DND-41 (cell line): ENCODE data around the gene MYH16.
A peak's percentile ranks its signal among the peaks of the same experiment; 100 is the strongest.
"Not testable (repeated sequence)": the region's sequence is repeated elsewhere in the genome, so short reads cannot be mapped to it uniquely, and the experiment has no call there.

Experiments
- ATAC-seq: fragments of 200-7000 bp; cut with Tn5 transposase; 3 replicates; pipeline ENCODE4 v1.9.1; 2021; ENCODE audit warnings: low read depth; ENCODE audit not compliant: insufficient read depth
- DNase-seq: peaks from one replicate; pipeline ENCODE4 v3.0.0-alpha.2; 2020
- H2AFZ ChIP-seq: 2 replicates; pipeline ENCODE4 v1.6.0; 2012; ENCODE audit warnings: low read depth, low read length
- H3K27ac ChIP-seq: 2 replicates; pipeline ENCODE4 v1.5.1; 2012; ENCODE audit warnings: low read length, inconsistent platforms
- H3K27me3 ChIP-seq: fragments of 200-600 bp; sonication (generic); 2 replicates; pipeline ENCODE4 v1.6.0; 2012; ENCODE audit warnings: low read length, mild to moderate bottlenecking, inconsistent platforms; ENCODE audit not compliant: insufficient read depth, poor library complexity
- H3K36me3 ChIP-seq: 2 replicates; pipeline ENCODE4 v1.5.1; 2012; ENCODE audit warnings: low read length, inconsistent platforms; ENCODE audit not compliant: insufficient read depth
- H3K4me1 ChIP-seq: 2 replicates; pipeline ENCODE4 v1.5.1; 2012; ENCODE audit warnings: mild to moderate bottlenecking, low read length; ENCODE audit not compliant: insufficient read depth
- H3K4me2 ChIP-seq: 2 replicates; pipeline ENCODE4 v1.6.0; 2012; ENCODE audit warnings: mild to moderate bottlenecking, moderate library complexity, low read length, inconsistent platforms; ENCODE audit not compliant: insufficient read depth
- H3K4me3 ChIP-seq, 2 experiments: fragments of 200-600 bp in 1 of 2; shearing (Covaris generic) in 1 of 2; 2 replicates each; pipeline ENCODE4 v1.5.1; 2012 to 2016; ENCODE audit warnings: inconsistent platforms in 2 of 2, low read length in 2 of 2, mild to moderate bottlenecking in 2 of 2, low read depth in 1 of 2, moderate library complexity in 1 of 2
- H3K79me2 ChIP-seq: 2 replicates; pipeline ENCODE4 v1.6.0; 2012; ENCODE audit warnings: low read length, inconsistent platforms; ENCODE audit not compliant: insufficient read depth
- H3K9ac ChIP-seq: 2 replicates; pipeline ENCODE4 v1.6.0; 2012; ENCODE audit warnings: low read depth, mild to moderate bottlenecking, inconsistent platforms, low read length, moderate library complexity
- H3K9me3 ChIP-seq: 2 replicates; pipeline ENCODE4 v1.5.1; 2012; ENCODE audit warnings: low read length, moderate library complexity, mild to moderate bottlenecking, inconsistent platforms; ENCODE audit not compliant: insufficient read depth, severe bottlenecking
- H4K20me1 ChIP-seq: 2 replicates; pipeline ENCODE4 v1.6.0; 2012; ENCODE audit warnings: low read length; ENCODE audit not compliant: insufficient read depth
- EZH2 ChIP-seq: IDR thresholded peaks from 3 replicates; pipeline ENCODE4 v1.6.1; 2012; ENCODE audit warnings: borderline replicate concordance, low read depth, mild to moderate bottlenecking, moderate library complexity, low read length, inconsistent platforms; ENCODE audit not compliant: severe bottlenecking
- TF ChIP-seq, protein P1 (sequence below): IDR thresholded peaks from 2 replicates; pipeline ENCODE4 v1.5.1; 2012; ENCODE audit warnings: borderline replicate concordance, low read length, moderate library complexity, mild to moderate bottlenecking; ENCODE audit not compliant: poor library complexity, severe bottlenecking; ENCODE audit errors: extremely low read depth

MYH16 gene

DNA sequence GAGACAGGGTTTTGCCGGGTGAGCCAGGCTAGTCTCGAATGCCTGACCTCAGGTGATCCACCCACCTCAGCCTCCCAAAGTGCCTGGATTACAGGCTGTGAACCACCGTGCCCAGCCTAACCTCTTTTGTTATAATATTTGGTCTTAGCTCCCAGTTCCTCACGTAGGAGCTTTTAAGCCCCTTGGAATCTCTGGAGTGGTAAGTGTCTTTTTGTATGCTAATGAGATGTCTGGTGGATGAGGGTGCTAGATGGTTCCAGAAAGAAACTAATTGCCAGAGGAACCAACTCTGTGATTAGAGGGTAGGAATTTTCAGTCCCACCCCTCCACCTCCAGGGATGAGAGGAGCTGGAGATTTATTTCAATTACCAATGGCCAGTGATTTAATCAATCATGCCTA lies 47.7 kb downstream of the MYH16 start:
- Histone ChIP-seq H3K9ac (no peak overlapping the region), H3K4me2 (no peak overlapping the region), H3K9me3 (no peaks in the 10 kb centered on the region), H3K27me3 (no peaks in the 10 kb centered on the region), H3K4me3 (no peak overlapping the region), H2AFZ (no peak overlapping the region), H3K36me3 (no peaks in the 10 kb centered on the region), H3K4me1 (peaks cover 12% of the 10 kb centered on the region), H4K20me1 (no peaks in the 10 kb centered on the region), H3K79me2 (peaks cover 7% of the 10 kb centered on the region), H3K27ac (no peak overlapping the region)
- DNase-seq (no peak), ATAC-seq (no peak)
- TF ChIP-seq, protein P1, sequence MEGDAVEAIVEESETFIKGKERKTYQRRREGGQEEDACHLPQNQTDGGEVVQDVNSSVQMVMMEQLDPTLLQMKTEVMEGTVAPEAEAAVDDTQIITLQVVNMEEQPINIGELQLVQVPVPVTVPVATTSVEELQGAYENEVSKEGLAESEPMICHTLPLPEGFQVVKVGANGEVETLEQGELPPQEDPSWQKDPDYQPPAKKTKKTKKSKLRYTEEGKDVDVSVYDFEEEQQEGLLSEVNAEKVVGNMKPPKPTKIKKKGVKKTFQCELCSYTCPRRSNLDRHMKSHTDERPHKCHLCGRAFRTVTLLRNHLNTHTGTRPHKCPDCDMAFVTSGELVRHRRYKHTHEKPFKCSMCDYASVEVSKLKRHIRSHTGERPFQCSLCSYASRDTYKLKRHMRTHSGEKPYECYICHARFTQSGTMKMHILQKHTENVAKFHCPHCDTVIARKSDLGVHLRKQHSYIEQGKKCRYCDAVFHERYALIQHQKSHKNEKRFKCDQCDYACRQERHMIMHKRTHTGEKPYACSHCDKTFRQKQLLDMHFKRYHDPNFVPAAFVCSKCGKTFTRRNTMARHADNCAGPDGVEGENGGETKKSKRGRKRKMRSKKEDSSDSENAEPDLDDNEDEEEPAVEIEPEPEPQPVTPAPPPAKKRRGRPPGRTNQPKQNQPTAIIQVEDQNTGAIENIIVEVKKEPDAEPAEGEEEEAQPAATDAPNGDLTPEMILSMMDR: no peak
- TF ChIP-seq EZH2: no peak

DNA sequence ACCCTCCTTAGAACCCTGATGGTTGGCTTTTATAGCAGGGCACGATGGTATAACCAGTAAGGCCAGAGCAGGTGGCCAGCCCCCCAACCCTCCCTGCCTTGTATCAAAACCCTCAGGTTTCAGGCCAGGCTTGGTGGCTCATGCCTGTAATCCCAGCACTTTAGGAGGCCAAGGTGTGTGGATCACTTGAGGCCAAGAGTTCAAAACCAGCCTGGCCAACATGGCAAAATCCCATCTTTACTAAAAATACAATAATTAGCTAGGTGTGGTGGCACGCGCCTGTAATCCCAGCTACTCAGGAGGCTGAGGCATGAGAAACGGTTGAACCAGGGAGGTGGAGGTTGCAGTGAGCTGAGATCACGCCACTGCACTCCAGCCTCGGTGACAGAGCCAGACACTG lies 50.0 kb downstream of the MYH16 start:
- ATAC-seq, H3K27ac ChIP-seq, H3K9me3 ChIP-seq, H3K9ac ChIP-seq, H2AFZ ChIP-seq, H3K36me3 ChIP-seq, DNase-seq, H3K27me3 ChIP-seq, H3K4me3 ChIP-seq, H3K4me2 ChIP-seq: not testable (repeated sequence)
- peaks cover 29% of the 10 kb centered on the region for H3K79me2 ChIP-seq
- H3K4me1 ChIP-seq: peaks cover 25% of the 10 kb centered on the region
- H4K20me1 ChIP-seq: peaks cover 13% of the 10 kb centered on the region

DNA sequence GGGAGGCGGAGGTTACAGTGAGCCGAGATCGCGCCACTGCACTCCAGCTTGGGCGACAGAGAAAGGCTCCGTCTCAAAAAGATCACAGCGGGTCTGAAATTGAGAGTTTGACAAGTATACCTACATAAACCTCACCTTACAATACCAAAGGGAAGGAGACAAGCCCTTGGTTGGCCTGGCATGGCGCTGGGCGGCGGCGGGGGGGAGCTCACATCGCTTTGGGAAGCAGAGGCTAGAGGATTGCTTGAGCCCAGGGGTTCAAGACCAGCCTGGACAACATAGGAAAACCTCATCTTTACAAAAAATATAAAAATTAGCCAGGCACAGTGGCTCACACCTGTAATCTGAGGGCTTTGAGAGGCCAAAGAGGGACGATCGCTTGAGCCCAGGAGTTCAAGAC lies 51.9 kb downstream of the MYH16 start:
- H3K9ac ChIP-seq: peak overlapping the region; percentile 95
- H3K4me2 ChIP-seq: peak overlapping the region; percentile 87
- no peaks in the 10 kb centered on the region for H3K27me3 ChIP-seq
- H3K4me3 ChIP-seq: peak overlapping the region in 1 of 2 experiments; percentile 97; a peak in 3 of 4 replicates
- H3K36me3 ChIP-seq: peaks cover 7% of the 10 kb centered on the region
- peaks cover 27% of the 10 kb centered on the region for H4K20me1 ChIP-seq
- H3K9me3 ChIP-seq: no peaks in the 10 kb centered on the region
- DNase-seq (no peak), ATAC-seq (no peak)
- peaks cover 38% of the 10 kb centered on the region for H3K4me1 ChIP-seq
- no peak for TF ChIP-seq EZH2
- TF ChIP-seq, protein P1: no peak
- H3K79me2 ChIP-seq: peaks cover 47% of the 10 kb centered on the region
- no peak overlapping the region for H3K27ac ChIP-seq
- no peak overlapping the region for H2AFZ ChIP-seq

GRCh38 chr7:99325001-99325493 lies 52.4 kb downstream of the MYH16 start:
- peak overlapping the region; percentile 99 for H2AFZ ChIP-seq
- no peak for ATAC-seq
- peak overlapping the region; percentile 95 for H3K9ac ChIP-seq
- peak overlapping the region; percentile 97 for H3K27ac ChIP-seq
- TF ChIP-seq, protein P1: no peak
- no peak for TF ChIP-seq EZH2
- H3K36me3 ChIP-seq: peaks cover 7% of the 10 kb centered on the region
- peak; percentile 12 for DNase-seq
- peak overlapping the region; percentile 65 to 97 for H3K4me3 ChIP-seq
- H3K9me3 ChIP-seq: no peaks in the 10 kb centered on the region
- H3K4me1 ChIP-seq: peaks cover 42% of the 10 kb centered on the region
- H3K4me2 ChIP-seq: peak overlapping the region; percentile 87
- peaks cover 51% of the 10 kb centered on the region for H3K79me2 ChIP-seq
- H3K27me3 ChIP-seq: no peaks in the 10 kb centered on the region
- H4K20me1 ChIP-seq: peaks cover 30% of the 10 kb centered on the region
